ENCODE results near the gene SLC4A9.

- TF ChIP-seq CTCF (IDR thresholded peaks at IDR 0.05) (no peak), POLR2A (IDR thresholded peaks at IDR 0.05) (no peak)
Measured at GRCh38 chr5:140347360-140347759, 12.6 kb upstream of the SLC4A9 start.
